NCI-H1092 treated with DMSO at 0.1 percent for 48 hours (cell line): ENCODE results near the gene WDR54.
"Not testable (repeated sequence)": the region's sequence is repeated elsewhere in the genome, so short reads cannot be mapped to it uniquely, and the experiment has no call there.

ENCODE experiments used
- DNase-seq: peaks from one replicate; lab custom pipeline; 2025; lab: John Stamatoyannopoulos, UW

WDR54 gene

DNA sequence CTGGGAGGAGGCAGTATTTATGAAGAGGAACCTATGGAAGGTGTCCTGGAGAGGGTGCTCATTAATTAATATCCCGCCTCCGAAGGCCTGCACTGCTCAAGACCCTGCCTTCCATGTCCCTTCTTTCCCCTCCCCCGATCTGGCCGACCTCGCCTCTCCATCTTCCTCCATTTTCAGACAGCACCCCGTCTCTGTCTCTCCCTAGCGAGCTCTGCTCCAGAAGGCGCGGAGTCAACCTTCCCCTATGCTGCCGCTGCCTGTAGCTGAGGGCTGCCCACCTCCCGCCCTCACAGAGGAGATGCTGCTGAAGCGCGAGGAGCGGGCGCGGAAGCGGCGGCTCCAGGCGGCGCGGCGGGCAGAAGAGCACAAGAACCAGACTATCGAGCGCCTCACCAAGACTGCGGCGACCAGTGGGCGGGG, 35.6 kb downstream of the WDR54 start:
- DNase-seq = no peak

DNA sequence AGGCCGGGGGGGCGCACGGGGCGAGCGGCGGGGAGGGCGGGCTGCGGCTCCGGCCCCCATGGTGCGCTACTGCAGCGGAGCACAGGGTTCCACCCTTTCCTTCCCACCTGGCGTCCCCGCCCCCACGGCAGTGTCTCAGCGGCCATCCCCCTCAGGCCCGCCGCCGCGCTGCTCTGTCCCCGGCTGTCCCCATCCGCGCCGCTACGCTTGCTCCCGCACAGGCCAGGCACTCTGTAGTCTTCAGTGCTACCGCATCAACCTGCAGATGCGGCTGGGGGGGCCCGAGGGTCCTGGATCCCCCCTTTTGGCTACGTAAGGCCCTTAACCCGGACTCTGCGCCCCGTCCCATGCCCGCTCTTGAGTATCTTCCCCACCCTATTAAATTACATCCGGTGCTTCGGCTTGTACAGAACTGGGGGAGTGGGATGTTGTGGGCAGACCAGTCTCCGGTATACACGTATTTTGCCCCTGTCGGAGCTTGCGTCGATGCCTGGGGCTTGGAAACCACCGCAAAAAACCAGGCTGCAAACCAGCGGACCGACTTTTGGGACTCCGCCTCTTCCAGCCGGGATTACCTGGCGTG, 36.1 kb downstream of the WDR54 start:
- peak; percentile 74 for DNase-seq

DNA sequence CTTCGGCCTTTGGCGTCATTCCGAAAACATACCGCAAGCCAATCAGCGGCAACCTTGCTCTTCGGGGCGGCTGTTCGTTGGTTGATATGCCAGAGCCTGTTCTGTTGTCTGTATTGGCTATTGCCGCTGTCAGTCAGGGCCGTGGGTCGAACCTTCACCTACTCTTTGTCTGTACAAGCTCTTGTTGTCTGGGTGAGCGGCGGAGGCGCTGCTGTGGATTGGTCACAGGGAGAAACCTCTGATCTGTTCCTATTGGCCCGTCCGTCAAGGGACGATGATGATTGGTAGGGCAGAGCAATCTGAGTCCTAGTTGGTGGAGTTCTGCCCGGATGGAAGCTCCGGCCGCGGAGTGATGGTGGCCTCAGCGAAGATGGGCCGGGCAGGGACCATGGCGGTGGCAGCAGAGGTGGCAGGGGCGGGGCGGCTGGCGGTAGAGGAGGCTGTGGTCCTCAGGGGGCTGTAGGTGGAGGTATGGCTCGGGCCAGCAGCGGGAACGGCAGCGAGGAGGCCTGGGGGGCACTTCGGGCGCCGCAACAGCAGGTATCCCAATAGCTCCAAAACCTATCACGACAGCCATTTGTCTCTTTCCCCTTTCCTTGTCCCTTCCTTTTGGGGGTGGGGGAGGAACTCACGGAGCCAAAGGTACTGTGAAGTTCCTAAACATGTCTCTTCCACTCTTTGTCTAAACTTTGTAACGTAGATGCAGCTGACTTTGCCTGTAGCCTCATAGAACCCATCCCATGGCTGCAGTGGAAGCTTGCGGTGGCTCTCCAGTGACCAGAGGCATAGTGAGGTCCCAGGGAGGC, 36.8 kb downstream of the WDR54 start, which contains the start of gene WBP1:
WBP1 (plus strand) TSS at position 307 of the 806 bp plus-strand sequence; CDS start at position 472, 165 bp downstream.
- peak; percentile 98 for DNase-seq

DNA sequence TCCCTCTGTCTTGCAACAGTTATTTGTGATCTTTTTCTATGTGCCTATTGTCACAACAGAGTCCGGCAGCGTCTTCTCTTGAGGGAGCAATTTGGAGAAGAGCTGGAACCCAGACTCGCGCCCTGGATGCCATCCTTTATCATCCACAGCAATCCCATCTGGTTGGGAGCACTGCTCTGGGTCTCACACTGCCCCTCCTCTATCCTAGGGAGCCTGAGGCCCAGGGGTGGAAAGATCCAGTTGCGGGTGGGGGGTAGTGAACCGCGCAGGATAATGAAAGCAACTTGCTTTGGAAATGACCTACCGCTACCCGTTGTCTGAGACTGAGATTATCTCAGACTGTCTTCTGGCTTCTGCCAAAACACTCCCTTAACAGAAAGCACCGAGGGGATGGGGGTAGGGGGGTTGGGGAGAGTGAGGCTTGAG, 37.4 kb downstream of the WDR54 start:
- no peak for DNase-seq

DNA sequence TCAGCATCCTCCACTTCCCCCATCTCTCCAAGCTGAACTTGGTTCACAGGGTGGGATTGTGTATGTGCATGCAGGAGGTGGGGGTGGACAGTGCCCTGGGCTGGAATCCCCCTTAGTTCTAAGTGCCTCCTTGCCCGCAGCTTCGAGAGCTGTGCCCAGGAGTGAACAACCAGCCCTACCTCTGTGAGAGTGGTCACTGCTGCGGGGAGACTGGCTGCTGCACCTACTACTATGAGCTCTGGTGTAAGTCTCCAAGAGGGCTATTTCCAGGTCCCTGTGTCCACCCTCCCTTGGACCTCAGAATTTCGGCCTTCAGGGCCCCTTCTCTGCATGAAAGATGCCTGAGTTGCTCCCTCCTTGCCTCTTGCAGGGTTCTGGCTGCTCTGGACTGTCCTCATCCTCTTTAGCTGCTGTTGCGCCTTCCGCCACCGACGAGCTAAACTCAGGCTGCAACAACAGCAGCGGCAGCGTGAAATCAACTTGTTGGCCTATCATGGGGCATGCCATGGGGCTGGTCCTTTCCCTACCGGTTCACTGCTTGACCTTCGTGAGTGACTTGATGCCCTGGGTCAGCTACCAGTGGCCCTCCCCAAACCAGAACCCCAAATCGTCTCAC, 38.1 kb downstream of the WDR54 start:
- not testable (repeated sequence) for DNase-seq

DNA sequence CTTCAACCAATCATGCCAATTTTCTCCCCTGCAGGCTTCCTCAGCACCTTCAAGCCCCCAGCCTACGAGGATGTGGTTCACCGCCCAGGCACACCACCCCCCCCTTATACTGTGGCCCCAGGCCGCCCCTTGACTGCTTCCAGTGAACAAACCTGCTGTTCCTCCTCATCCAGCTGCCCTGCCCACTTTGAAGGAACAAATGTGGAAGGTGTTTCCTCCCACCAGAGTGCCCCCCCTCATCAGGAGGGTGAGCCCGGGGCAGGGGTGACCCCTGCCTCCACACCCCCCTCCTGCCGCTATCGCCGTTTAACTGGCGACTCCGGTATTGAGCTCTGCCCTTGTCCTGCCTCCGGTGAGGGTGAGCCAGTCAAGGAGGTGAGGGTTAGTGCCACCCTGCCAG, 38.7 kb downstream of the WDR54 start:
- not testable (repeated sequence) for DNase-seq

DNA sequence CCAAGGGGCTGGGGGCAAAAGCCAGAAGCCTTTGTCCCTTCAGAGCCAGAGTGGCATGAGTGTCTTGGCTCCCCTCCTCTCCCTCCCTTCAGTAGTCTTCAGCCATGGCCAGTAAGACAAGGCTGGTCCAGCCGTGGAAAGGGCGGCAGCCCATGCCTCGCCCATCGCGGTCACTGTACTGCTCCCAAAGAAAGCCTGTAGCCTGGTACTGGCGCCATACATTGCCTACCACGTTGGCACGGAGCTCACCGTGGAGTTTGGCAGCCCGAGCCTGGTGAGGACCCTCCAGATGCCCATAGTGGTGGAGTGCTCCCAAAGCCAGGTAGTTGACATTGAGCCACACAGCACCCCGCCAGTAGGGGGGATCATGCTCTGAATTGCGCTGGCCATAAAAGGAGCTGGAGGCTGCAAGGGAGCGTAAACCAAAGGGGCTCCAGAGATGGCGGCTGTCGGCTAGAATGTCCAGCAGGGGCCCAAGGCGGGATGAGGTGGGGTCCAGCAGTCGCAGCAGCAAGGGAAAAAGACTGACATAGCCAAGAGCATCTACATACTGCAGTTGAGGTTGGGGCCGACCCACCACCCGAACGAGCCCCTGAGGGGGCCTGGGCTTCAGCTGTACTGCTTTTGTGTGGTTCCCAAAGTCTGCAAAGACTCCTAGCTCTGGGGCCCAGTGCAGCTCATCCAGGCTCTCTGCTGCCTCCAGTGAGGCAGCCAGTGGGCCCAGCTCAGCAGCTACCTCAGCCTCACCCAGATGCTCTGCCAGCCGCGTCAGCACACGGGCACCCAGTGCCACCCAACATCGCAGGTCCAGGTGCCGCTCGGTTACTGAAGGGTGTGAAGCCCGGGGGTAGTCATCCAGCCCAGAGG, 39.9 kb downstream of the WDR54 start:
- no peak for DNase-seq

DNA sequence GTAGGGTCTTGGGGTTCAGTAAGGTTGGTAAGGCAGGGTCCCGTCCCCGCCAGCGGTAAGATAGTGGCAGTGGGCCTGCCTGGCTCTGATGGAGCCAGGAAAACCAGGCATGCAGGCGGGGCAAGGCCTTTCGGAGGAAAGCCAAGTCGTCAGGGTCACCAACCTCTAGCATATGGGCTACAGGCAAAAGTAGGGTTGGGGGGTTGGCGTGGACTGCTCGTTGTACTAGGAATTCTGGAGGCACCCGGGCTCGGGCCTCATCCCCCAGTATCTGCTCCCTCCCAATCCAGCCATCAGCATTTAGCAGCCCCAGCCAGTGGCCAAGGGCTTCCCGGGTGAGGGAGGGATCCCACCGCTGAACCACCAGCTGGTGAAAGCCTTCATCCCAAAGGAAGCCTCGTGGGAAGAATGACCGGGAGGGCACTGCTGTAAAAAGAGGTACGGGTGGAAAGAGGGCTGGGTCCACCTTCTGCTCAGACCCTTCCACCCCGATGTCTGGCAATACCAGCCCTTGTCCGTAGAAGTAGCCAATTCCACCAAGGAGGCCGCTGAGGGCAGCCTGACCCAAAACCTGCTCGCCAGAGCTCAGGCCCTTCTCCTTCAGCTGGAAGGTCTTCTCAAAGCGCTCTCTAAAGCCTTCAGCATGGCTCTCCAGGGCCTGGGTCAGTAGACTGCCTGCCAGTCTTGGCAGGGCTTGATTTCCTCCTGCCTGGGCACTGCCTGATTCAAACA, 40.7 kb downstream of the WDR54 start:
- no peak for DNase-seq

DNA sequence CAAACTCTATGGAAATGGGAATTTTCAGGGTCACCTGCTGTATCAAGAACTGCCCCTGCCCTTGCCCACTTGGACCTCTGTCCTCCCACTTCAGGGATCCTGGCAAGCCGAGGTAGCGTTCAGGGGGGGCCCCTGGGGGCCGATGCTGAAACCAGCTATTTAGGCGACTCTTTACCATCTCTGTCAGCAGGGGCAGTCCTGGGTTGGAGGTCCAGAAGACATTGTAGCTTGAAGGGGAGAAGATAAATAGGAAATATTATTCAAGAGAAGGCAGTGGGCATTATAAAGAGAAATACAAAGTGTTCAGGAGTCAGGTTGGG, 41.2 kb downstream of the WDR54 start:
- DNase-seq = no peak

DNA sequence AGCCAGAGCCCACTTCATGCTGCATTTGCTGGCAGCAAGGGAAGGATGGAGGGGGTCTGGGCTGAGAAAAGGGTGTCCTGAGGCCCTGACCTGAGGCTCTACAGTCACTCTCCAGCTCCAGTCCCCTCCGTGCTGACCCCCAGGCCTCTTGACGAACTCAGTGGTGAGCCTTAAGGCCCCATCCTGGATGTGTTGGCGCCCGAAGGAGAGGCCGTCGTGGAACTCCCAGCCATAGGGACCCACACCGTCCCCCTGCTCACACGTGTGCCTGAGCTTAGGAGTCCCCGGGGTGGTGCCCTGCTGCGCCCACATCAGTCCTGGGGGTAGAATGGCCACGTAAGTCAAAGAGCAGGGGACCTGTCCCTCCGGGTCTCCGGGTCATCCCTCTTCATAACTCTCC, 42.9 kb downstream of the WDR54 start:
- no peak for DNase-seq

DNA sequence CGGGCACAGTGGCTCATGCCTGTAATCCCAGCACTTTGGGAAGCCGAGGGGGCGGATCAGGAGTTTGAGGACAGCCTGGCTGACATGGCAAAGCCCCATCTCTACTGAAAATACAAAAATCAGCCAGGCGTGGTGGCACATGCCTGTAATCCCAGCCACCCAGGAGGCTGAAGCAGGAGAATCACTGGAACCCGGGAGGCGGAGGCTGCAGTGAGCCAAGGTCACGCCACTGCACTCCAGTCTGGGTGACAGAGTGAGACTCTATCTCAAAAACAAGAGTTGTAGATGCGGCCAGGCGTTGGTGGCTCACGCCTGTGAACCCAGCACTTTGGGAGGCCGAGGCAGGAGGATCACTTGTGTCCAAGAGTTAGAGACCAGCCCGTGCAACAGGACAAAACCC, 49.2 kb downstream of the WDR54 start:
- DNase-seq = not testable (repeated sequence)

DNA sequence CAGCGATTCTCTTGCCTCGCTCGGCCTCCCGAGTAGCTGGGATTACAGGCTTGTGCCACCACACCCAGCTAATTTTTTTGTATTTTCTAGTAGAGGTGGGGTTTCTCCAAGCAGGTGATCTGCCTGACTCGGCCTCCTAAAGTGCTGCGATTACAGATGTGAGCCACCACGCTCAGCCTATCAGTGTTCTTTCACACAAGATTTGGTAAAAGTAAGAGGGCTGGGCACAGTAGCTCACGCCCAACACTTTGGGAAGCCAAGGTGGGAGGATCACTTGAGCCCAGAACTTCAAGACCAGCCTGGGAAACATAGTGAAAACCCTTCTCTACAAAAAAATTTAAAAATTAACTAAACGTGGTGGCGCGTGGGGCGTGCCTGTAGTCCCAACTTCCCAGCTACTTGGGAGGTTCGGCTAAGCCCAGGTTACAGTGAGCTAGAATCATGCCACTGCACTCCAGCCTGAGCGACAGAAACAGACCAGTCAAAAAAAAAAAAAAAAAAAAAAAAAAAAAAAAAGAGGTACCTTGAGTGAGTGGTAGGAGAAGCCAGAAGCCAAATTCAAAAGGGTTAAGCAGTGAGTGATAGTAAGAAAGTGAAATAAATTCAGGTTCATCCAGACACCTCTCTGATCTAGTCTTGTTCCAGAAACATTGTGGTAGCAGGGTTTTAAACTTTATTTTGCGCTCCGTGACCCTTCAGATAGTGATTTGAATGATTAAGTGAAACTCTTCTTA, 50.0 kb downstream of the WDR54 start:
- no peak for DNase-seq

DNA sequence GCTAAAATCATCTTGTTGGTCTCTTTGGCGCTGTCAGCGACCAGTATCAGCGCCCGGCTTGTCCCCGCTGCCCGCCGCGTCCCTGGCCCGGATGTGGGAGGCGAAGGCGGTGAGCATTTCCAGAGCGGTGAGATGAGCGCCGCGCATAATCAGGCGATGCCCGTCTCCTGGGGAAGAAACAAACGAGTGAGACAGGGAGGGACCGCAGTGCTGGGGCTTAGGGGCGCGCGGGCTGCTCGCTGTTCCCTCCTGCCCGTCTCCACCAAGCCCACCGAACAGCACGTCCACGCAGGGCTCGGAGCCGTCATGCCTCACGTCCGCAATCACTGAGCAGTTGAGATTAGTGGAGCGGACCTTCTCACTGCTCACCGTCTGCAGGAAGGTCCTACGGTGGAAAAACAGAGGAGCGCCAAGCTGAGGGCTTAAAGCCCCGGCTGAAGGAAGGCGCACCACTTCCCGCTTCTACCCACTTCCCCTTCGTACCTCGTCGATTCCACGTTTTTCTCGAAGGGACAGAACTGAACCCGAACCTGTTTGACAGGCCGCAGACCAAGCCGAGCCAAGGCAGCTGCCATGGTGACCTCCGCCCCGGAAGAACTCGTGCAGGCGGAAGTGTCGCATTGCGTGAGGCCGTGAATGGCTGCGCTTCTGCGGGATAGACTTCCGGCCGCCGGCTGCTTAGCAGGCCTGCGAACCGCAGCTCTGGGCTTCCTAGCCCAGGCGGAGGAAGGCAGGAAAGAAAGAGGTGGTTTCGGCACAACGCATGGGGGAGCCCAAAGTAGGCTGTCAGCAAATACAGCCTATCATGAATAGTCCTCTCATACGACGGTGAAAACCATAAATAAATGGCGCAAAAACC, 50.8 kb downstream of the WDR54 start, which contains the start of gene MRPL53:
MRPL53 (minus strand) TSS at position 595 of the 859 bp plus-strand sequence; CDS start at position 575, 20 bp downstream.
- peak; percentile 86 for DNase-seq

DNA sequence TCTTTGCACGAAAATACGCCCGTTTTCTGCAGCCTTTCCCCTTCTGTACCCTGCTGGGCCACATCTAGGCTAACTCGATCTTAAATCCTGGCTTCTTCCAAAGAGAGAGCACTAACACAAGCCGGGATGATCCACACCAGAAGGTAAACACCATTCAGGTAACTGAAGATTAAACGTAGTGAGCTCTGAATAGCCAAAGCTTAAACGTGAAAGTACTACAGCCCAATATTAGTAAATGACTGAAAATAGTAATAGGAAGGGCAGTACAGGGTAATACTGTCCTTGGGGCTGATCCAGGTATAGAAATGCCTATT, 51.4 kb downstream of the WDR54 start:
- no peak for DNase-seq

DNA sequence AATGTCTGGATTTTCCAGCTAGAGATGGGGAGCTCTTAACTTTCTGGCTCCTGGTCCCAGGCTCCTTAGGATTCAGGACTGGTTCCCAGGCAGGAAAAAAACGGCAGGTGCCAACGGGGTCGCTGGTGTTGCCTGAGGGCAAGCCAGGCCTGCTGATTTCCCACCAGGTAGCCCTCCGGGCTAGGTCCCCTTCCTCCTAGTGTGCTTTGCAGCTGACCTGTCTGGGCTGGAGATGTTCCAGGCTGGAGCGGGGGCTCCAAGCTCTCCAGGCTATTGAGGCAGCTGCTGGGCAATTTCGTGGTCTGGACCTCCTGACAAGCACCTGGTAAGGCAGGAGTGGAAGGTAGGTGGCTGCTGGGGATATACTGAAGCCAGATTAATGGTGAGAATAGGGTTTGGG, 53.0 kb downstream of the WDR54 start:
- DNase-seq = no peak

DNA sequence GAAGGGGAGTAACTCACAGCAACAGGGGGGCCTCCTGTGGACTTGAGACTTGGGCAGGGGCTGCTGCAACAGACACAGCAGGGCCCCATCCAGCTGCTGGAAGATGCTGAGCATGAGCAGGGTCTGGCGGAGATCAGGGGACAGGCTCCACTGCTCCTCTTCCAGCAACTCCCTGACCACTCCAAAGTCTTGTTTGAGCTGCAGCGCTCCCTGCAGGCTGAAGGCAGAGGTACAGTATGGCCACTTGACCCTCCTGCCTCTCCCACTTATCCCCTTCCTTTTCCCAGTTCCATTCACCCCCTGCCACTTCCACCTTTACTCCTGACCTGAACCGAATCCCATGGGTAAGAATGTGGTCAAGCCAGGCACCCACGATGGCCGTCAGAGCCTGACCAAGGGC, 53.4 kb downstream of the WDR54 start:
- no peak for DNase-seq
